Stimulated activated CD4-positive, alpha-beta T cell treated with anti-CD3 and anti-CD28 coated beads, Interleukin-1b, Interleukin-23, amount 100 ng/mL, for 4 hours (primary cell): ENCODE data around the gene RFNG.

Source experiments
- DNase-seq, 2 donors: peaks; one replicate each; pipeline ENCODE4 v3.0.0-alpha.2; 2020; ENCODE audit warnings: low read depth in 2 of 2

The RFNG gene

GRCh38 chr17:82025401-82026107 is 26.1 kb downstream of the RFNG start:
- DNase-seq: no peak

DNA sequence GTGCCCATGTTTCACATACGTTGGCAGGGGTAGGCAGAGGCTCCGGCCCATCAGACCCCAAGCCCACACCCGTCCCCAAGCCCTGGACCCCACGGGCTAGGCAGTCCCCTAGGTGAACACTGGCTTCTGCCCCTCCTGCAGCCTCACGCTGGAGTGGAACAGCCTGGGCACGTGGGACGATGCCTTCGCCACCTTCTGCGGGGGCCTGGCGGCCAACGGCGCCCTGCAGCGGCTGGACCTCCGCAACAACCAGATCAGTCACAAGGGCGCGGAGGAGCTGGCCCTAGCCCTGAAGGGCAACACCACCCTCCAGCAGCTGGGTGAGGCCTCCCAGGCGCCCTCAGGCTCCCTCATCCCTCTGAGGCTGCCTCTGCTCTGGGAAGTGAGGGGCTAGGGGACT is 26.8 kb downstream of the RFNG start:
- no peak for DNase-seq

DNA sequence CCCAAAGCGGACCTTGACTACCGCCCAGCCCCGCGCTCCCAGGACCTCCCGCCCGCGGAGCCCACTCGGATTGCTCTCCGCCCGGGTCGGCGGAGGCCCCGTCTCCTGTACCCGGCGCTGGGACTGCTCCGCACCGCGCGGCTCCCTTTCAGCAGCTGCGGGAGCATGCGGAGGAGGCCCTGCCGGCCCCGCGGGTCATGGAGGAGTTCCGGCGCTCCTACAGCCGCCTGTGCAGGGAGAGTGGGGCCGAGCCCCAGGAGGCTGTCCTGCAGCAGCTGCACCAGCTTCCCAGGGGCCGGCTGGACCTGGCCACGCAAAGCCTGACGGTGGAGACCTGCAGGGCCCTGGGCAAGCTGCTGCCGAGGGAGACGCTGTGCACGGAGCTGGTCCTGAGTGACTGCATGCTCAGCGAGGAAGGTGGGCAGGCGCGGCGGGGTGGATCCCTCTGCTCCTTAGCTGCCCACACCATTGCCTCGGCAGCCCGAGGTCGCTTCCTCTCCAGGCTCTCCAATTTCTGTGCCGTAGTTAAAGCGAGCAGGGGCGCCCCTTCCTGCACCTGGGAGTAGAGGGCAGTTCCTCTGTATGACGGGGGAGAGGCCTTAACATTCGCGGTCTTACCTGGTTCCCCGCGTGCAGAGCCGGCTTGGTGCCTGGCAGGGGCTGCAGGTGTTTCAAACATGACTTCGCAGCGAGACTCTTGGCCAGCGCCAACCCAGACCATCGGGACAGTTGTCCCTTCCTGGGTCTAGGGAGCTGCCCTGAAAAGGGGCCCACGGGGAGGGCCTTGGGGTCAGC is 28.0 kb downstream of the RFNG start:
- no peak for DNase-seq

- peak; percentile 99 to 100 for DNase-seq
Observed at GRCh38 chr17:82022981-82023446, 28.6 kb downstream of the RFNG start, which contains the start of gene LRRC45. Gene LRRC45 (plus strand): TSS chr17:82023305. CDS start chr17:82023644, 339 bp downstream.

- DNase-seq: no peak
Observed at GRCh38 chr17:82022310-82022980, 29.2 kb downstream of the RFNG start, which contains the start of gene CENPX. Gene CENPX (minus strand): TSS chr17:82022878. CDS start chr17:82022861, 17 bp downstream.

DNA sequence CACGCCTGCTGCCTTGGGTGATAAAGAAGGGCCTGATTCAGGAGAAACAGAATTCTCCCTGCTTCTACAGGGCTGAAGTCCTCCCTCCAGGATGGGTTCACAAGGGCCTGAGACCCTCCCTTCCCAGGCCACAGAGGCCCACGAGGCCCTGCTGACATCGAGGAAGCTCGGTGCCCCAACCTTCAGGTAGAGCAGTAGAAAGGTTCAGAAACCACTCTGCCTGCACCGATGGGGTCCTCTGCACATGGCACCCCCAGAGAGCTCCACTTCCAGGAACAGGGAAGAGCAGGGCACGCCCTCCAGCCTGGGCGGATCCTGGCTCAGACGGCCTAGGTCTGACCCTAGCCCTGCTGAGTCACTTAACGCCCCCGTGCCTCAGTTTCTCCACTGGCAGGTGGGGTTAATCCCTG is 29.7 kb downstream of the RFNG start:
- DNase-seq: no peak

GRCh38 chr17:82021107-82021899 is 30.3 kb downstream of the RFNG start:
- DNase-seq: peak in 1 of 2 donors; percentile 35

DNA sequence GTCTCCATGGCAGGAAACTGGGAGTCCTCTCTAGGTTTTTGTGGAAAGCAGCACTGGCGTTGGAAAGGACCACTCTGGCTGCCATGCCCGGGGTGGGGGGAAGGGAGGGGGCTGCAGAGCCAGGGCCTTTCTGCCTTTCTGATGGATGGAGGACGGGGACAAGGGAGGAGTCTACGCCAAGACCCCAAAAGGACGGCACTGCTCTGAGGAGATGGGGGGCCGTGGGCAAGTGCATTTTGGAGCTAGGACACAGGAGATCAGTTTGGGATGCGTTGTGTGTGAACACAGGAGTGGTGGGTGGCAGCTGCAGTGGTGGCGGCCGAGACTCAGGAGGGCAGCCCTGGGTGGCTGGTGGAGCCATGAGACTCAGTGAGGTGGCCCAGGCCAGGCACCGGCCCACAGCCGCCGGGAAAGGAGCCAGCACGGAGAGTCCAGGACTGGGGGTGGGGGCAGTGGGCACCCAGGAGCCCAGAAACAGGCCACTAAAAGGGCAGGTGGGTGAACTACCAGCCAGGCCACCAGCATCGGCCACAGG is 31.0 kb downstream of the RFNG start:
- no peak for DNase-seq

DNA sequence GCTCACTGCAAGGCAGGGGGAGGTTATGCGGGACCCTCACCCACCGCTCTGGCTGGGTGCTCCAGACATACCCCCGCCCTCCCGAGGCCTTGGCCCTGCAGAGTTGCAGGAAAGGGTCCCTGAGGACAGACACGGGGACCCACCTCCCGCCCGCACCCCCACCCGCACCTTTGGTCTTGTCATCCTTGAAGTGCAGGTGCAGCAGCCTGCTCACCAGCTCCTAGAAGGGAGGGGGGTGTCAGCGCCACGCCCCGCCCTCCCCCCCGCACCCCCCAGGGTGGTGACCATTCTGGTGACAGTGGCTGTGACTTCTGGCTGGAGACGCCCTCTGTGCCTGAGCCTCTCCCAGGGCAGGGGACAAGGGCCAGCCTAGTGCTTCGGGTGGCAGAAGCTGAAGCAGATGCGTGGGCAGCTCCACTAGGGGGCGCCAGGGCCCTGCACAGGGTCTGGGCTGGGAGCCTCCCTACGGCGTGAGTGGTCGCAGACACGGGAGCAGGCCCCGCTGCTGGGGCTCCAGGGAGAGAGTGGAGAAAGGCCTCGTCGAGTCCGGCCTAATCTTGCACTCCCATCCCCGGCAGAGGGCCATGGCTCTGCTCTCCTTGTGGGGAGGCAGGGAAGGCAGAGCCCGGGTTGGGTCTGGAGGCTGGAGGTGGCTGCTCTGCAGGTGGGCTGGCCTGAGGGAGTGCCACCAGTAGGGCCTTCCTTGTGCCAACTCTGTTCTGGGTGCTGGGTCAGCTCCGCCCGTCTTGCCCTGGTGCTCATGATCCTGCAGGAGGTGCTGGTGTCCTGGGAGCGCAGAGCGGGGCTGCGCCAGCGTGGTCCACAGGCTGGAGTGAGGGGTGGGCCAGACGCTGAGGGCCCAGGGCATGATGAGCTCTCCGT is 31.7 kb downstream of the RFNG start:
- peak; percentile 45 to 69 for DNase-seq

- DNase-seq: no peak
Observed at GRCh38 chr17:82018989-82019689, 32.5 kb downstream of the RFNG start.

DNA sequence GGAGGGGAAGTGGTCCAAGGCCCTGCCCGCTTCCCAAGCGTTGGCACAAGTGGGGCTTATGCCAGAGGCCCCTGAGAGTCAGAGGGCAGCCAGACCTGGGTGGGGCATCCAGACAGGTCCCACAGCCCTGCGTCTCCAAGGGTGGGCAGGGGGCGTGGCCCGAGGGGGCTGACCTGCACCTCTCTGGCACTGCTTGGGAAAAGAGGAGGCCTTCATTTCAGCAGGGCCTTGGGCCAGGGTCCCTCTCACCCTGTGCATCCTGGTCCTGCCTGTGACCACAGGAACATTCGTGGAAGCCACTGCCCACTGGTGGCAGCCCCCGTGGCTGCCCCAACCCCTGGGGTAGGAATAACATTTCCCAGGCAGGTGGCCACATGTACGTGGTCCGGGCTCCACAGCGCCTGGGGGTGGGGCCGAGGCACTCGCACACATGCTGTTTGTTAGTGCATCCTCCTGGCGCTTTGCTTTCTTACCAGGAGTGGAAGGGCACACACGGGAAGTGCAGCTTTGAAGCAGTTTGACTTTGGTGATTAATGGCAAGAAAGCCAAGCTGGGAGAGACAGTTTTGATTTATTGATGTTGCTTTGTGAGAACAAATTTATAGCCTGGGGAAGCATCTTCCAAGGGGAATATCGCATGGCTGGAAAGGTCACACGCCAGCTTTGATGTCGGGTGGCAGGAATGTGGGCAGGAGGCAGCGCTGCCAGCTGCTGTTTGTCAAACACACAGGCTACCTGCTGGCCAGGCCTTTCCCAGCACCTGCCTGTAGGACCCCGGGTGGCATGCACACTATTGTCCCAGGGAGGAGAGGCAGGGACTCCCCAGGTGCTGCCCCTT is 33.2 kb downstream of the RFNG start:
- no peak for DNase-seq

DNA sequence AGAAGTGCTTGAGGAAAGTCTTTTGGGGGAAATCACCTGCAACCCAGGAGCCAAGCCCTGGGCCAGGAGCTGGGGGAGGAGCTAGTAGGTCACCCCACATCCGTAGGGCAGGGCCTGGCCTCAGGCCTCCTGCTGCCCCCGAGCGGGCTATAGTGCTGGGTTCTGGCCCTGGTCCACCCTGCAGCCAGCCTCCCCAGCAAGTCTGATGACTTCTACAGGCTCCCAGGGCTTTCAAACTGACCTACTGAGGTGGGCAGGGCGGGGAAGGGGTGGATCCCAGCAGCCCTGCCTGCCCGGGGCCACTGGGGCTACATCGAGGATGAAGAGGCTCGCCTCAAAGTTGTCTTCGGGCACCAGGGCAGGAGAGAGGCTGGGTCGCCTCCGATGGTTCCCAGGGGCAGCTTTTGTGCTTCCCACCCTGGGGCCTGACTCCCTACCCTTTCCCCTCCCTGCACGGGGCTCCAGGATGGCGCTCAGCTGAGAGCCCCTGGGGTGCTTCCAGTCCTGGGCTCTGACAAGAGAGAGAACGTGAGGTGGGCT is 33.9 kb downstream of the RFNG start:
- no peak for DNase-seq

- DNase-seq: no peak
Observed at GRCh38 chr17:82016875-82017459, 34.6 kb downstream of the RFNG start.

DNA sequence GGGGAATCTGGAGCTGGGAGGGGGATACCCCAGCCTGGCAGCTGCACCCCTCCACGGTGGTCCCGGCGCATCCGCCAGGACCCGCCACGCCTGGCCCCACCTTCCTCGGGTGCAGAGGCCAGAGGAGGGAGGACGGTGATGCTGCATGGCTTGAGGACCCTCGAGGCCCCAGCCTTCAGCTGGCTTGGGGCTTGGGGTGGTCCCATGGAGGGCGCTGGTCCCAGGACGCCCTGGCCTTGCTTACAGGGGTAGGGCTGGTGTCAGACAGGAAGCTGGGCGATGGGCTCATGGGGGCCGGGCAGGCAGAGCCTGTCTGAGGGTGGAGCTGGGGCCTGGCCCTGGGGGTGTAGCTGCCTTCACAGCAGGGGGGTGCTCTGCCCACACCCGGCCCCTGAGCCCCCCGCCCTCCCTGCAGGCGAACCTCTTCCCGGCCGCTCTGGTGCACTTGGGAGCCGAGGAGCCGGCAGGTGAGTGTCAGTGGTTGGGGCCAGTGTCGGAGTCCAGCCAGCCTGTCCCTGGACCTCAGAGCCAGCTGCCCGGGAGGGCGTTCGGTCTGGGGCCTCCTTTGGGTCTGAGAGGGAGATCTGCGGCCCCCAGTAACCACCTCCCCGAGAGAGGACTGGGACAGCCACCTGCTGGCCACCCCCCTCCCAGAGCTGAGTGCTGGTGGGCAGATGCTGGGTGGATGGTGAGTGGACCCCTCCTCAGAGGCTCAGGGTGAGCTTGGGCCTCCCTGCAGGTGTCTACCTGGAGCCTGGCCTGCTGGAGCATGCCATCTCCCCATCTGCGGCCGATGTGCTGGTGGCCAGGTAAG is 35.3 kb downstream of the RFNG start:
- DNase-seq: no peak

GRCh38 chr17:82015311-82015971 is 36.2 kb downstream of the RFNG start:
- DNase-seq: no peak

GRCh38 chr17:82014971-82015310 is 36.7 kb downstream of the RFNG start:
- DNase-seq: no peak

DNA sequence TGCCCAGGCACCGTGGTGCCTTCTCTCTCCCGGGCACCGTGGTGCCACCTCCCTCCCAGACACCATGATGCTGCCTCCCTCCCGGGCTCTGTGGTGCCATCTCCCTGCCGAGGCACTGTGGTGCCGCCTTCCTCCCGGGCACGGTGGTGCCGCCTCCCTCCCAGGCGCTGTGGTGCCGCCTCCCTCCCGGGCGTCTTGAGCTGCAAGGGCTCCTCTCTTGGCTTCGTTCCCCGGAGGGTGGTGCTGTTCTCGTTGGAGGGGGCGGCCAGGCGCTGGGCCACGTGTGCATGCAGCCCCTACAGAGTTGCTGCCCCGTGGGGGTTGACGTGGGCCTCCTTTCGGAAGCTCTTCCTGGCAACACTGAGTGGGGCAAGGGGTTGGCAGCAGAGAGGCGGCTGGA is 37.2 kb downstream of the RFNG start:
- DNase-seq: no peak
